OCI-LY7 (cell line): ENCODE measurements around the gene ARHGEF3. TPM values are rescaled to one million over a fixed set of nuclear protein-coding genes. Genes with fewer than 3 reads are reported as not detected.

Source experiments
- BruUV-seq: library from RNA; stranded (reverse); fragments of 400-500 nt; replicated peaks from 2 replicates; lab custom pipeline; 2021; lab: Mats Ljungman, UMichigan
- CTCF ChIA-PET: fragments of 300-600 bp; sonication (Branson Sonifier 250); formaldehyde crosslinking; loops from one replicate; lab custom pipeline; 2022; ENCODE audit warnings: antibody characterized with exemption; ENCODE audit not compliant: unreplicated experiment; lab: Charles Lee
- POLR2A ChIA-PET: fragments of 300-600 bp; sonication (Branson Sonifier 250); formaldehyde crosslinking; loops from one replicate; lab custom pipeline; 2022; ENCODE audit warnings: antibody characterized with exemption; lab: Charles Lee
- DNase-seq: peaks from one replicate; pipeline ENCODE4 v3.0.0-alpha.2; 2015; ENCODE audit warnings: low spot score
- H2AFZ ChIP-seq: fragments of 200-600 bp; sonication (generic), shearing (Covaris generic); 2 replicates; pipeline ENCODE4 v1.6.1; 2014; ENCODE audit warnings: mild to moderate bottlenecking, antibody characterized with exemption, low read length, moderate library complexity
- H3K27ac ChIP-seq: fragments of 200-600 bp; sonication (generic); 2 replicates; pipeline ENCODE4 v1.5.1; 2014; ENCODE audit warnings: mixed run types, low read depth, mild to moderate bottlenecking, moderate library complexity, low read length, inconsistent platforms; ENCODE audit not compliant: poor library complexity, severe bottlenecking
- H3K36me3 ChIP-seq: fragments of 200-600 bp; sonication (generic); 2 replicates; pipeline ENCODE4 v1.6.1; 2014; ENCODE audit warnings: mild to moderate bottlenecking, antibody characterized with exemption, low read length, moderate library complexity, mixed read lengths; ENCODE audit not compliant: insufficient read depth
- H3K4me1 ChIP-seq: fragments of 200-600 bp; sonication (generic); 2 replicates; pipeline ENCODE4 v1.5.1; 2014; ENCODE audit warnings: mild to moderate bottlenecking, low read length; ENCODE audit not compliant: insufficient read depth, poor library complexity, severe bottlenecking
- H3K4me2 ChIP-seq: fragments of 200-600 bp; sonication (generic); 2 replicates; pipeline ENCODE4 v1.6.1; 2014; ENCODE audit warnings: mild to moderate bottlenecking, low read length
- H3K4me3 ChIP-seq: fragments of 200-600 bp; sonication (generic); 2 replicates; pipeline ENCODE4 v1.5.1; 2014; ENCODE audit warnings: mild to moderate bottlenecking, low read depth, low read length; ENCODE audit not compliant: poor library complexity, severe bottlenecking
- H3K79me2 ChIP-seq: fragments of 200-600 bp; sonication (generic); 2 replicates; pipeline ENCODE4 v1.6.1; 2016; ENCODE audit warnings: low read depth, mild to moderate bottlenecking, low read length, moderate library complexity, mixed read lengths; ENCODE audit not compliant: insufficient read depth
- H3K9me2 ChIP-seq: fragments of 200-600 bp; sonication (generic); 2 replicates; pipeline ENCODE4 v1.6.1; 2016; ENCODE audit warnings: mild to moderate bottlenecking, low read length, mixed read lengths; ENCODE audit not compliant: insufficient read depth
- H3K9me3 ChIP-seq: fragments of 200-600 bp; sonication (generic); 2 replicates; pipeline ENCODE4 v1.6.1; 2014; ENCODE audit warnings: mild to moderate bottlenecking, mixed run types, low read length, mixed read lengths
- H4K20me1 ChIP-seq: fragments of 200-600 bp; sonication (generic); 2 replicates; pipeline ENCODE4 v1.6.1; 2014; ENCODE audit warnings: mild to moderate bottlenecking, antibody characterized with exemption, low read length, moderate library complexity, mixed read lengths; ENCODE audit not compliant: insufficient read depth
- CTCF ChIP-seq: fragments of 200-600 bp; sonication (generic); conservative IDR thresholded peaks from 2 replicates; pipeline ENCODE4 v1.5.1; 2014; ENCODE audit warnings: mild to moderate bottlenecking, antibody characterized with exemption, low read length, moderate library complexity, mixed read lengths
- EZH2phosphoT487 ChIP-seq: fragments of 200-600 bp; sonication (generic); IDR thresholded peaks from 2 replicates; pipeline ENCODE4 v1.6.1; 2018; ENCODE audit warnings: low read depth, borderline replicate concordance, mild to moderate bottlenecking, mixed run types, antibody characterized with exemption, low read length, moderate library complexity, mixed read lengths
- intact Hi-C: fragments of 100-400 bp; cut with micrococcal nuclease; formaldehyde crosslinking; loops from one replicate; pipeline ENCODE4 v1.10.0; 2022; ENCODE audit not compliant: unreplicated experiment
- total RNA-seq, 2 experiments: library from RNA; depleted of rRNA in 1 of 2; stranded (reverse); fragments of >200 nt in 1 of 2; shearing (Covaris generic) in 1 of 2; gene quantifications; 2 replicates each; pipeline ENCODE4 v1.2.3, GENCODE V29; 2014 to 2022

ARHGEF3 gene
- total RNA-seq, 2 experiments from 2014 or later, result 14.1 to 26.9 TPM

GRCh38 chr3:56800130-56800831 is 1.5 kb downstream of the ARHGEF3 start:
- Histone ChIP-seq H3K9me3 (no peaks in the 10 kb centered on the region), H3K36me3 (no peaks in the 10 kb centered on the region; the same call in 1 of the 2 replicates), H4K20me1 (peaks cover 18% of the 10 kb centered on the region; the same call in 1 of the 2 replicates), H3K4me3 (peak overlapping the region; percentile 72), H3K4me2 (peak overlapping the region; percentile 94), H3K4me1 (peaks cover 44% of the 10 kb centered on the region), H3K9me2 (no peaks in the 10 kb centered on the region), H3K79me2 (peaks cover 17% of the 10 kb centered on the region; the same call in 1 of the 2 replicates), H3K27ac (peak overlapping the region; percentile 47), H2AFZ (no peak overlapping the region)
- ChIA-PET POLR2A (interaction anchor here (0.6 to 3.9 kb wide), 26 partner anchors 8 to 418 kb away, joined by 3 to 33 read pairs (median 4); no protein-coding TSS in a partner anchor), CTCF (interaction anchor here (0.6 to 2.0 kb wide), 5 partner anchors 16 to 97 kb away, joined by 3 to 5 read pairs (median 3); no protein-coding TSS in a partner anchor)
- no peak for TF ChIP-seq EZH2phosphoT487
- TF ChIP-seq CTCF, result no peak
- no TSS peak for BruUV-seq
- DNase-seq, result peak; percentile 80
- intact Hi-C loops, result loop anchor here (1.0 to 10.0 kb wide), 3 partner anchors 119 to 275 kb away; no protein-coding TSS in a partner anchor

- peak; percentile 85 for DNase-seq
- Histone ChIP-seq H2AFZ (no peak overlapping the region), H3K4me2 (peak overlapping the region; percentile 94), H3K9me2 (no peaks in the 10 kb centered on the region), H3K36me3 (no peaks in the 10 kb centered on the region; the same call in 1 of the 2 replicates), H3K9me3 (no peaks in the 10 kb centered on the region), H4K20me1 (peaks cover 18% of the 10 kb centered on the region; the same call in 1 of the 2 replicates), H3K4me3 (peak overlapping the region; percentile 13), H3K79me2 (peaks cover 17% of the 10 kb centered on the region; the same call in 1 of the 2 replicates), H3K4me1 (peaks cover 44% of the 10 kb centered on the region), H3K27ac (no peak overlapping the region)
- intact Hi-C loops, result loop anchor here (1.0 to 2.0 kb wide), 2 partner anchors 15 to 97 kb away; no protein-coding TSS in a partner anchor
- ChIA-PET POLR2A (interaction anchor here (0.5 to 3.9 kb wide), 24 partner anchors 9 to 1433 kb away, joined by 3 to 33 read pairs (median 5); no protein-coding TSS in a partner anchor), CTCF (interaction anchor here (1.1 to 2.0 kb wide), 4 partner anchors 14 to 79 kb away, joined by 3 to 5 read pairs (median 4); no protein-coding TSS in a partner anchor)
- TF ChIP-seq CTCF, result peak; percentile 95
- no peak for TF ChIP-seq EZH2phosphoT487
- BruUV-seq, result no TSS peak
Measured at GRCh38 chr3:56799251-56799882, 2.4 kb downstream of the ARHGEF3 start.
